GM12878 (cell line): Measurements from ENCODE around the gene UNC5B.

Experiments used
- ASH2L ChIP-seq: fragments of 300-600, 200-600 bp; sonication (generic); IDR thresholded peaks from 2 replicates; pipeline ENCODE4 v1.6.1; 2017; ENCODE audit warnings: low read depth, mild to moderate bottlenecking, borderline replicate concordance
- BACH1 ChIP-seq: fragments of 450-650 bp; IDR thresholded peaks from 2 replicates; pipeline ENCODE4 v1.6.1; 2017; ENCODE audit warnings: mild to moderate bottlenecking, borderline replicate concordance
- BHLHE40 ChIP-seq, 2 experiments: fragments of 450-650 bp in 1 of 2; IDR thresholded peaks; 2 replicates each; pipeline ENCODE4 v1.6.1; 2011 to 2017; ENCODE audit warnings: low read depth in 2 of 2, borderline replicate concordance in 1 of 2, improper control_type of control experiment in 1 of 2, low read length in 1 of 2, mild to moderate bottlenecking in 1 of 2
- CBX5 ChIP-seq: sonication (generic); IDR thresholded peaks from 2 replicates; pipeline ENCODE4 v1.6.1; 2016; ENCODE audit warnings: low read depth, moderate library complexity, mild to moderate bottlenecking, inconsistent platforms
- MXI1 ChIP-seq: fragments of 150-350 bp; IDR thresholded peaks from 2 replicates; pipeline ENCODE4 v1.6.1; 2011; ENCODE audit warnings: low read depth, mild to moderate bottlenecking, inconsistent platforms, low read length, improper control_type of control experiment
- RBBP5 ChIP-seq: fragments of 200-600 bp; sonication (generic); conservative IDR thresholded peaks from 2 replicates; pipeline ENCODE4 v1.6.1; 2016
- TCF12 ChIP-seq: IDR thresholded peaks from 2 replicates; pipeline ENCODE4 v1.6.1; 2011; ENCODE audit warnings: low read depth, mild to moderate bottlenecking, low read length
- TF ChIP-seq, protein P1 (sequence below): IDR thresholded peaks from 2 replicates; pipeline ENCODE4 v1.6.1; 2012; ENCODE audit warnings: low read length, inconsistent platforms
- TF ChIP-seq, protein P2 (sequence below): IDR thresholded peaks from 2 replicates; pipeline ENCODE4 v1.6.1; 2012; ENCODE audit warnings: low read depth, low read length, improper control_type of control experiment
- TF ChIP-seq, protein P3 (sequence below), 3 experiments: IDR thresholded peaks in 2 of 3; conservative IDR thresholded peaks in 1 of 3; 2 replicates each; pipeline ENCODE4 v1.5.1; 2011; ENCODE audit warnings: low read depth in 3 of 3, low read length in 3 of 3, mild to moderate bottlenecking in 3 of 3, control low read depth in 2 of 3, moderate library complexity in 2 of 3, inconsistent platforms in 1 of 3, mixed read lengths in 1 of 3; ENCODE audit not compliant: control insufficient read depth in 2 of 3, insufficient read depth in 1 of 3; ENCODE audit errors: extremely low read depth in 1 of 3

DNA sequence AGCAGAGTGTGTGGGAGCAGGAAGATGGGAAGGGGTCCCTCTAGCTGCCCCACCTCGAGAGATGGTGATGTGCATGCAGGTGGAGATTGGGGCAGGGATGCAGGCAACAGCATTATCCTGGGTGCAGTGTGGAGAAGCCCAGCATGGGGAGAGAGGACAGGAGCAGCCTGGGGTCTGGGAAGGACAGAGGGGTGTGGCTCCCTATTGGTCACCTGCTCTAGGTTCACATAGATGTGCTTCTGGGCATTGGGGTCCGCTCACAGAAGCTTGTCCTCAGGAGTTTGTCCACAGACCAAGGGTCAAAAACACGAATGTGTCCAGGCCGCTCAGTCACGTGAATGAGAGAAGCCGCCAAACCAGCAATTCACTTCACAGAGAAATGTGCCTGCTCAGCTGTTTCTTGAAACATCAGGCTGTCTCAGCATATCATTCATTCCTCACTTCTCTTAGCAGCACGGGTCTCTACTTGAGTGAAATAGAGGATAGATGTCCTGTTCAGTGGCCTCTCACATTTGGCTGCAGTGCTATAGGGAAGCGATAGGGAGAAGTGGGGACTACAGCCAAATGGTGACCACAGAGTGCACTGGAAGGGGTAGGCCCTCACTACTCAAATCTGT lies 95.2 kb downstream of the UNC5B start:
- no peak for TF ChIP-seq ASH2L
- no peak for TF ChIP-seq RBBP5
- TF ChIP-seq, protein P1, sequence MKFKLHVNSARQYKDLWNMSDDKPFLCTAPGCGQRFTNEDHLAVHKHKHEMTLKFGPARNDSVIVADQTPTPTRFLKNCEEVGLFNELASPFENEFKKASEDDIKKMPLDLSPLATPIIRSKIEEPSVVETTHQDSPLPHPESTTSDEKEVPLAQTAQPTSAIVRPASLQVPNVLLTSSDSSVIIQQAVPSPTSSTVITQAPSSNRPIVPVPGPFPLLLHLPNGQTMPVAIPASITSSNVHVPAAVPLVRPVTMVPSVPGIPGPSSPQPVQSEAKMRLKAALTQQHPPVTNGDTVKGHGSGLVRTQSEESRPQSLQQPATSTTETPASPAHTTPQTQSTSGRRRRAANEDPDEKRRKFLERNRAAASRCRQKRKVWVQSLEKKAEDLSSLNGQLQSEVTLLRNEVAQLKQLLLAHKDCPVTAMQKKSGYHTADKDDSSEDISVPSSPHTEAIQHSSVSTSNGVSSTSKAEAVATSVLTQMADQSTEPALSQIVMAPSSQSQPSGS, result no peak
- no peak for TF ChIP-seq BHLHE40 (IDR thresholded peaks at IDR 0.05; ENCODE audit: borderline replicate concordance in 1 of 2, low read depth in 2 of 2, low read length in 1 of 2)
- TF ChIP-seq, protein P2, sequence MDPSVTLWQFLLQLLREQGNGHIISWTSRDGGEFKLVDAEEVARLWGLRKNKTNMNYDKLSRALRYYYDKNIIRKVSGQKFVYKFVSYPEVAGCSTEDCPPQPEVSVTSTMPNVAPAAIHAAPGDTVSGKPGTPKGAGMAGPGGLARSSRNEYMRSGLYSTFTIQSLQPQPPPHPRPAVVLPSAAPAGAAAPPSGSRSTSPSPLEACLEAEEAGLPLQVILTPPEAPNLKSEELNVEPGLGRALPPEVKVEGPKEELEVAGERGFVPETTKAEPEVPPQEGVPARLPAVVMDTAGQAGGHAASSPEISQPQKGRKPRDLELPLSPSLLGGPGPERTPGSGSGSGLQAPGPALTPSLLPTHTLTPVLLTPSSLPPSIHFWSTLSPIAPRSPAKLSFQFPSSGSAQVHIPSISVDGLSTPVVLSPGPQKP, result no peak
- TF ChIP-seq, protein P3, sequence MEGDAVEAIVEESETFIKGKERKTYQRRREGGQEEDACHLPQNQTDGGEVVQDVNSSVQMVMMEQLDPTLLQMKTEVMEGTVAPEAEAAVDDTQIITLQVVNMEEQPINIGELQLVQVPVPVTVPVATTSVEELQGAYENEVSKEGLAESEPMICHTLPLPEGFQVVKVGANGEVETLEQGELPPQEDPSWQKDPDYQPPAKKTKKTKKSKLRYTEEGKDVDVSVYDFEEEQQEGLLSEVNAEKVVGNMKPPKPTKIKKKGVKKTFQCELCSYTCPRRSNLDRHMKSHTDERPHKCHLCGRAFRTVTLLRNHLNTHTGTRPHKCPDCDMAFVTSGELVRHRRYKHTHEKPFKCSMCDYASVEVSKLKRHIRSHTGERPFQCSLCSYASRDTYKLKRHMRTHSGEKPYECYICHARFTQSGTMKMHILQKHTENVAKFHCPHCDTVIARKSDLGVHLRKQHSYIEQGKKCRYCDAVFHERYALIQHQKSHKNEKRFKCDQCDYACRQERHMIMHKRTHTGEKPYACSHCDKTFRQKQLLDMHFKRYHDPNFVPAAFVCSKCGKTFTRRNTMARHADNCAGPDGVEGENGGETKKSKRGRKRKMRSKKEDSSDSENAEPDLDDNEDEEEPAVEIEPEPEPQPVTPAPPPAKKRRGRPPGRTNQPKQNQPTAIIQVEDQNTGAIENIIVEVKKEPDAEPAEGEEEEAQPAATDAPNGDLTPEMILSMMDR (IDR thresholded peaks at IDR 0.05 in 2 of 3, conservative IDR thresholded peaks at IDR 0.05 in 1 of 3; ENCODE audit: control insufficient read depth in 2 of 3, extremely low read depth in 1 of 3, insufficient read depth in 1 of 3, low read depth in 3 of 3, low read length in 3 of 3), result no peak
- no peak for TF ChIP-seq BACH1
- TF ChIP-seq TCF12, result no peak
- no peak for TF ChIP-seq MXI1
- TF ChIP-seq CBX5, result no peak
